ENCODE results near the gene FOSL1. TPM values are rescaled to one million over a fixed set of nuclear protein-coding genes. Genes with fewer than 3 reads are reported as not detected.
A peak's percentile ranks its signal among the peaks of the same experiment; 100 is the strongest.

The FOSL1 gene
- total RNA-seq, 1 experiment from 2014 or later, result 8.9 TPM

DNA sequence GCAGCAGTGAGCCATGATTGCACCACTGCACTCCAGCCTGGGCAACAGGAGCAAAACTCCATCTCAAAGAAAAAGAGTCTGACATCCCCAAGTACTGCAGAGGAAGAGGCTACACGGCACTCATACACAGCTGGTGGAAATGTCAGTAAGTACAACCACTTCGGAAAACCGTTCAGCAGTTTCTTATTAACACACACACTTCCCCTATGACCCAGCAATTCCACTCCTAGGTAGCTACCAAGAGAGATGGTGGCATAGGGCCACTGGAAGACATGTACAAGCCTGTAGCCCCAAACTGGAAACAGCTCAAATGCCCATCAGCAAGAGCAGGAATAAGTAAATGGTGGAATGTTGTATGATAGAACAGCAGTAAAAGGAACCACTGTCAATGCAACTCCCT is 22.4 kb upstream of the FOSL1 start:
- in situ Hi-C loops (cut with HindIII; ENCODE audit: low pct_unique_long_range_greater_than_20kb, low sequenced_read_pairs), result no loop called here

GRCh38 chr11:65921876-65922275 is 21.7 kb upstream of the FOSL1 start:
- in situ Hi-C loops (cut with HindIII; ENCODE audit: low pct_unique_long_range_greater_than_20kb, low sequenced_read_pairs), result no loop called here
- DNase-seq (ENCODE audit: low read depth, low spot score), result no peak

More for the DNA sequence above, 22.4 kb upstream of the FOSL1 start:
- no peak for DNase-seq (ENCODE audit: low read depth, low spot score)

- DNase-seq (ENCODE audit: low read depth, low spot score), result no peak
- in situ Hi-C loops (cut with HindIII; ENCODE audit: low pct_unique_long_range_greater_than_20kb, low sequenced_read_pairs), result no loop called here
These were observed 20.9 kb upstream of the FOSL1 start for GRCh38 chr11:65921033-65921555.

DNA sequence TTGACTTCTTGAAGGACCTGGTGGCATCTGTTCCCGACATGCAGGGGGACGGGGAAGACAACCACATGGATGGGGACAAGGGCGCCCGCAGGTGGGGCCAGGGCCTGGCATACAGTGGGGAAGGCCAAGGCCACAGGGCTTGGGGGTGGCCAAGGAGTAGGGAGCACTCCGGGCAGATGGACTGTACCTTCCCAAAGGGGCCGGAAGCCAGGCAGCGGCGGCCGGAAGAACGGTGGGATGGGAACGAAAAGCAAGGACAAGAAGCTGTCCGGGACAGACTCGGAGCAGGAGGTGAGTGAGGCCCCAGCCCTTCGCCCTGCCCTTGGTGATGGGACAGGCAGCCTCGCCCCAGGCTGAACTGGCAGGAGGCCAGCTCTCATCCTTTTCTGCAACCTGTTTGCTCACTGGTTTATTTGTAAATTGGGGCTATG is 20.2 kb upstream of the FOSL1 start:
- in situ Hi-C loops (cut with HindIII; ENCODE audit: low pct_unique_long_range_greater_than_20kb, low sequenced_read_pairs), result no loop called here
- DNase-seq (ENCODE audit: low read depth, low spot score), result no peak

DNA sequence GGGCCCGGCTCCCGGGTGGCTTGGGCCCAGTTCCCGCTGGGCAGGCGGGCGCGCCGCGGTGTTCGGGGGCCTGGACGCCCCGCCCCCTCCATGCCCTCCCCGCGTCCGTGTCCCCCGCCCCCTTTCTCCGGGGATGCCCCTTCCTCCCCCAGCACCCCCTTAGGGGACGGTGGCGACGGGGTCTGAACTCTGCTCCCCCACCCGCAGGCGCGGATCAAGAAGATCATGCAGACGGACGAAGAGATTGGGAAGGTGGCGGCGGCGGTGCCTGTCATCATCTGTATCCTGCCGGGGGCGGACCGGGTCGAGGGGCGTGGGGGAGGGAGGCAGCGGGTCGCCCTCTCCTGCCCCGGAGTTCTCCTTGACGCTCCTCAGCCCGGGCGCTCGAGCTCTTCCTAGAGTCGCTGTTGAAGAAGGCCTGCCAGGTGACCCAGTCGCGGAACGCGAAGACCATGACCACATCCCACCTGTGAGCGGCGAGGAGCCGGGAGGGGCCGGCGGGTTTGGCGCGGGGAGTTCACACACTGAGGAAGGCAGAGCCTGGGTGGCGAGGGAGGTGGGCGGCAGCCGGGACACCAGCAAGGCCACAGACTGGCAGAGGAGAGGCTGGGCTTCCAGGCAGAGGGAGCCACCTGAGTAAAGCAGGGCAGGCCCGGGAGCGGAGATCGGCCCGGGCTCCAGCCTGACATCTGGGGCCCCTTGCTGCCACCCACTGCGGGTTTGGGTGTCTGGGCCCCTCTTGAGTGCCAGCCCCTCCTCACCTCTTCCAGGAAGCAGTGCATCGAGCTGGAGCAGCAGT is 19.6 kb upstream of the FOSL1 start:
- in situ Hi-C loops (cut with HindIII; ENCODE audit: low pct_unique_long_range_greater_than_20kb, low sequenced_read_pairs), result no loop called here
- no peak for DNase-seq (ENCODE audit: low read depth, low spot score)

- in situ Hi-C loops (cut with HindIII; ENCODE audit: low pct_unique_long_range_greater_than_20kb, low sequenced_read_pairs), result no loop called here
- peak; percentile 95 for DNase-seq (ENCODE audit: low read depth, low spot score)
These were observed 19.0 kb upstream of the FOSL1 start, which contains the start of gene DRAP1 for GRCh38 chr11:65919141-65919572. TSS of gene DRAP1 (plus strand) at chr11:65919426. CDS start at chr11:65919502, 76 bp downstream.

- in situ Hi-C loops (cut with HindIII; ENCODE audit: low pct_unique_long_range_greater_than_20kb, low sequenced_read_pairs), result no loop called here
- no peak for DNase-seq (ENCODE audit: low read depth, low spot score)
These were observed 18.3 kb upstream of the FOSL1 start, which contains the start of gene C11orf68 for GRCh38 chr11:65918211-65919140. TSS of gene C11orf68 (minus strand) at chr11:65919062. CDS start at chr11:65919031, 31 bp downstream.

DNA sequence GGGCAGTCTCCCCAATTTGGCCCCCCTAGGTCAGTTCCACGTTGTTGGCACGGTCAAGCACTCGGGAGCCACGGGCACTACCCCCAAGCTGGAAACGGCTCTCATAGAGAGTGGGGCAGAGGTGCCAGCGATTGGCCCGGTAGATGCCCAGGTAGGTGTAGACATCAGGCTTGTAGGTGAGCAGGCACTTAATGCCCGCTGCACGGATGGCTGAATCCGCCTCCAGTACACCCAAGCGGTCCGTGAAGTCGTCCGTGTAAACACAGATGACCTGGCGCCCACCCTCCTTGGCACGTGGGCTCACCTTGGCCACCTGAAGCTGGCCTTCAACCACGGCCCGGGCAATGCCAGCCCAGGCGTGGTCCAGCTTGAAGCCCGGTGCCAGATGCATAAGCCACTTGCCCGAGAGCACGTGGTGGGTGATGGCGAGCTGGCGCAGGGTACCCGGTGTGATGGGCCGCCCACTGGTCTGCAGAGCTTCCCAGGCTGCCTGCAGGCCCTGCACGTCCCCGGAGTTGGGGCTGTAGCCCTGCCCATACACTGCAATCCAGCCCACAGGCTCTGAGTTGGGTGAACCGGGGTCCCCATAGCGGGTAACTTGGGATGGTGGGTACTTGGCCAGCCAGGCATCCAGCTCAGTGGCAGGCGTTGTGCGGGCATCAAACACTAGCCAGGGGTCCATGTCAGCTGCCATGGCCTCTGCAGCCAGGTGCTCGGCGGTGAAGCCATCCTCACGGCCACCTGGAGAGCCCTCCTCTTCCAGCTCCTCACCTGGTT is 17.4 kb upstream of the FOSL1 start:
- in situ Hi-C loops (cut with HindIII; ENCODE audit: low pct_unique_long_range_greater_than_20kb, low sequenced_read_pairs), result no loop called here
- no peak for DNase-seq (ENCODE audit: low read depth, low spot score)

DNA sequence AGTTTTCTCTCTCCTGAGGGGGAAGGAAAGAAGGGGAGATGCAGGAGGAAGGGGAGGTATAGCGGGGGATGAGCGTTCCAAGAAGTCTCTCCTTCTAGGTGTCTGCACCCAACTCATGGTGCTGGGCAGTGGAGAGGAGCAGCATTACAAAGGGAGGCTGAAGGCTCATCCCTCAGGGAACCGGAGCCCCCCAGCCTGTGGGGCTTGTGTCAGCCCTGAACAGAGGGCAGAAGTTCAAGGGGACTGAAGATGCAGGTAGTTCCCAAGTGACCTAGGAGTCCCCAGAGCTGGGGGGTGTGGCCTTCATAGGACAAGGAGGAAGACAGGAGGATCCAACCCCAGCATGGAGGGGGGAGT is 16.9 kb upstream of the FOSL1 start:
- DNase-seq (ENCODE audit: low read depth, low spot score), result no peak

DNA sequence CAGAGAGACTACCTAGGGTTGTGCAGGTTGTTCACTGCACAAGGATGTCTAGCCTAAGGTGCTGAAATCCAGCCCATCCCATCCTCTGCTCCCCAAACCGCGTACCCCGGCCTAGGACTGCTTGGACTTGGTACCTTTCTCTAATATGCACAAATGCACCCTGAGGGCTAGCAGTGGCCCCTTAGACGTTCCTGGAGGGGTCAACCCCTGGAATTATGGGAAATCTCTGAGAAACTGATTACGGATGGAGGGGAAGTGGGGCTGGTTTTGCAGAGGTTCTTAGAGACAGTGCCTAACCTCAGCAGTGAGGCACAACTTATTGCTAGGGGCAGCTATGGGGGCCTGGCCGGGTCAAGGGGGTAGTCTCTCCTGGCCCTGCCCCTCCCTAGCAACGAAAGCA is 16.2 kb upstream of the FOSL1 start:
- no peak for DNase-seq (ENCODE audit: low read depth, low spot score)
- in situ Hi-C loops (cut with HindIII; ENCODE audit: low pct_unique_long_range_greater_than_20kb, low sequenced_read_pairs), result no loop called here

More for the DNA sequence above, 16.9 kb upstream of the FOSL1 start:
- in situ Hi-C loops (cut with HindIII; ENCODE audit: low pct_unique_long_range_greater_than_20kb, low sequenced_read_pairs), result no loop called here

GRCh38 chr11:65915821-65916251 is 15.6 kb upstream of the FOSL1 start:
- peak; percentile 68 for DNase-seq (ENCODE audit: low read depth, low spot score)
- in situ Hi-C loops (cut with HindIII; ENCODE audit: low pct_unique_long_range_greater_than_20kb, low sequenced_read_pairs), result no loop called here

GRCh38 chr11:65915101-65915820 is 15.1 kb upstream of the FOSL1 start:
- in situ Hi-C loops (cut with HindIII; ENCODE audit: low pct_unique_long_range_greater_than_20kb, low sequenced_read_pairs), result no loop called here
- DNase-seq (ENCODE audit: low read depth, low spot score), result no peak

DNA sequence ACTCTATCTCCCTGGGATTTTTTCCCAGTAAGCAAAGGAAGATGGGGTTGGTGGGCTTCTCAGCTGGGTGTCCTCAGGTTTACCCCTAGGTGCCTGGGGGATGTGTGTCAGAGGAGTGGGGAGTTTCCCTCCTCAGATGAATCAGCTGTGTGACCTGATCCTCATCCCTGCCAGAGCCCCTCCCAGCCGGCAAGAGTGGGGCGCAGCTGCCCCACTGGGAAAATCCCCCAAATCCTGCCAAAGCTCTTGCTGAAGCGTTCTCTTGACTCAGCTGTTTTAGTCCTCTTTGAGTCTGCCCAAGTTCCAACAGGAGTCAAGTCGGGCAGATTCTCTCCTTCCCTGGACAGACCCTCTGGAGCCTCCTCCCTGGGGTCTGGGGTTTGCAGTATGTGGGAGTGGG is 12.7 kb upstream of the FOSL1 start:
- DNase-seq (ENCODE audit: low read depth, low spot score), result no peak
- in situ Hi-C loops (cut with HindIII; ENCODE audit: low pct_unique_long_range_greater_than_20kb, low sequenced_read_pairs), result no loop called here

GRCh38 chr11:65911682-65912568 is 11.7 kb upstream of the FOSL1 start:
- DNase-seq (ENCODE audit: low read depth, low spot score), result peak; percentile 65
- in situ Hi-C loops (cut with HindIII; ENCODE audit: low pct_unique_long_range_greater_than_20kb, low sequenced_read_pairs), result no loop called here

GRCh38 chr11:65907878-65908277 is 7.7 kb upstream of the FOSL1 start:
- in situ Hi-C loops (cut with HindIII; ENCODE audit: low pct_unique_long_range_greater_than_20kb, low sequenced_read_pairs), result no loop called here
- DNase-seq (ENCODE audit: low read depth, low spot score), result no peak

DNA sequence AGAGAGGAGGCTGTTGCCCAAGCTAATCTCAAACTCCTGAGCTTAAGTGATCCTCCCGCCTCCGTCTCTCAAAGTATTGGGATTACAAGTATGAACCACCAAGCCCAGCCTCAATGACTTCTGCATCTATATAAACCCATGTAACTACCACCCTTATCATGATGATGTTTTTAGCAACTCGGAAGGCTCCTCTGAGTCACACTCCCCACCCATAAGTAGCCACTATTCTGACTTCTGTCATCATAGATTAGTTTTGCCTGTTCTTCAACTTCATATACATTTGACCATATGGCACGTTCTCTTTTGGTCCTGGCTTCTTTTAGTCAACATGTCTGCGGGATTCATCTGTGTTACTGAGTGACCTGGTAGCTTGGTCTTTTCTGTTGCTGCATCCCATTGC is 6.4 kb upstream of the FOSL1 start:
- in situ Hi-C loops (cut with HindIII; ENCODE audit: low pct_unique_long_range_greater_than_20kb, low sequenced_read_pairs), result no loop called here
- no peak for DNase-seq (ENCODE audit: low read depth, low spot score)
